K562 (cell line): ENCODE results near the gene KRTCAP2. TPM values are rescaled to one million over a fixed set of nuclear protein-coding genes. Genes with fewer than 3 reads are reported as not detected.

Experiments used
- ATAC-seq: fragments of 200-7000 bp; cut with Tn5 transposase; 3 replicates; pipeline ENCODE4 v1.9.1; 2020; ENCODE audit warnings: moderate library complexity
- BruUV-seq: library from RNA; stranded (reverse); fragments of 400-500 nt; replicated peaks from 2 replicates; lab custom pipeline; 2021; lab: Mats Ljungman, UMichigan
- CTCF ChIA-PET: fragments of 300-600 bp; formaldehyde crosslinking; extraction: SDS; loops from one replicate; lab custom pipeline; 2021; ENCODE audit warnings: low intra/inter-chr PET ratio; lab: Yijun Ruan, JAX
- POLR2A ChIA-PET: fragments of 300-600, 350-650 bp; sonication (Branson Sonifier 250); formaldehyde crosslinking; extraction: SDS; loops from one replicate; lab custom pipeline; 2021; ENCODE audit warnings: antibody characterized with exemption, inconsistent platforms; lab: Yijun Ruan, JAX
- DNase-seq, 4 experiments: peaks; one replicate each; pipeline versions ENCODE4 v3.0.0 to v3.0.0-alpha.2; 2011 to 2018; ENCODE audit warnings: low spot score in 3 of 4, mixed read lengths in 3 of 4; ENCODE audit errors: extremely low read depth in 1 of 4
- FAIRE-seq: peaks from 2 replicates; lab custom pipeline; 2011; peaks lifted over from hg19 to GRCh38; lab: Jason Lieb, UNC
- H2AFZ ChIP-seq: 2 replicates; pipeline ENCODE4 v1.6.0; 2011; ENCODE audit warnings: low read depth, low read length, control low read depth, inconsistent platforms
- H3K27ac ChIP-seq: fragments of 200-600 bp; 3 replicates; pipeline ENCODE4 v1.8.0; 2011; ENCODE audit warnings: low read depth, mild to moderate bottlenecking, control low read depth, inconsistent platforms, low read length, moderate library complexity, mixed read lengths; ENCODE audit errors: extremely low read depth
- H3K27me3 ChIP-seq, 2 experiments: fragments of 300-600 bp in 1 of 2; 2 replicates in 1 of 2; 3 replicates in 1 of 2; pipeline versions ENCODE4 v1.6.0 to v1.8.0; 2011; ENCODE audit warnings: inconsistent platforms in 2 of 2, low read length in 2 of 2, mild to moderate bottlenecking in 1 of 2, mixed read lengths in 1 of 2, moderate library complexity in 1 of 2; ENCODE audit not compliant: control insufficient read depth in 2 of 2, insufficient read depth in 2 of 2
- H3K36me3 ChIP-seq: fragments of 300-600 bp; 3 replicates; pipeline ENCODE4 v1.8.0; 2011; ENCODE audit warnings: mild to moderate bottlenecking, low read length, inconsistent platforms; ENCODE audit not compliant: control insufficient read depth, insufficient read depth
- H3K4me1 ChIP-seq, 2 experiments: fragments of 200-600 bp in 1 of 2; replicated peaks in 1 of 2; 2 replicates in 1 of 2; 3 replicates in 1 of 2; pipeline versions ENCODE4 v1.5.1 to v1.8.0; 2011; ENCODE audit warnings: inconsistent platforms in 2 of 2, low read length in 2 of 2, mild to moderate bottlenecking in 1 of 2, mixed read lengths in 1 of 2, moderate library complexity in 1 of 2; ENCODE audit not compliant: control insufficient read depth in 2 of 2, insufficient read depth in 2 of 2
- H3K4me2 ChIP-seq: 2 replicates; pipeline ENCODE4 v1.6.1; 2011; ENCODE audit warnings: low read length, control low read depth, inconsistent platforms, mixed read lengths; ENCODE audit not compliant: insufficient read depth
- H3K4me3 ChIP-seq: fragments of 200-600 bp; sonication (generic), shearing (Covaris generic); 2 replicates; pipeline ENCODE4 v1.5.1; 2016; ENCODE audit warnings: control low read depth, inconsistent platforms
- H3K79me2 ChIP-seq: fragments of 200-600 bp; 3 replicates; pipeline ENCODE4 v1.8.0; 2011; ENCODE audit warnings: low read length, inconsistent platforms; ENCODE audit not compliant: control insufficient read depth, insufficient read depth
- H3K9ac ChIP-seq, 2 experiments: 2 replicates each; pipeline versions ENCODE4 v1.6.0 to v1.6.1; 2011; ENCODE audit warnings: low read depth in 2 of 2, low read length in 2 of 2, control low read depth in 1 of 2, inconsistent platforms in 1 of 2, mild to moderate bottlenecking in 1 of 2, mixed read lengths in 1 of 2; ENCODE audit not compliant: insufficient read depth in 1 of 2
- H3K9me1 ChIP-seq: one replicate; pipeline ENCODE4 v1.6.0; 2011; ENCODE audit warnings: inconsistent platforms, mild to moderate bottlenecking, low read length, moderate library complexity; ENCODE audit not compliant: control insufficient read depth, insufficient read depth
- H3K9me3 ChIP-seq: replicated peaks from 2 replicates; pipeline ENCODE4 v1.5.1; 2011; ENCODE audit warnings: low read depth, low read length, inconsistent platforms; ENCODE audit not compliant: control insufficient read depth, insufficient read depth
- H4K20me1 ChIP-seq: replicated peaks from 2 replicates; pipeline ENCODE4 v1.6.1; 2011; ENCODE audit warnings: low read length, inconsistent platforms, mixed read lengths; ENCODE audit not compliant: control insufficient read depth, insufficient read depth
- CEBPB ChIP-seq: fragments of 450-650 bp; IDR thresholded peaks from 2 replicates; pipeline ENCODE4 v1.6.1; 2016; ENCODE audit warnings: missing genetic modification characterization, missing compliant biosample characterization
- CEBPG ChIP-seq, 3 experiments: fragments of 200-800 bp in 1 of 3; sonication (Bioruptor generic) in 1 of 3; sonication (generic) in 1 of 3; formaldehyde crosslinking in 1 of 3; IDR thresholded peaks in 2 of 3; conservative IDR thresholded peaks in 1 of 3; 2 replicates each; pipeline versions ENCODE4 v1.6.1 to v1.8.0; 2016 to 2022; ENCODE audit warnings: missing compliant biosample characterization in 2 of 3, missing genetic modification characterization in 2 of 3, mild to moderate bottlenecking in 1 of 3, missing genetic modification reagents in 1 of 3
- DPF2 ChIP-seq: fragments of 450-650 bp; IDR thresholded peaks from 2 replicates; pipeline ENCODE4 v1.6.1; 2016
- HMG20B ChIP-seq: fragments of 250-450 bp; sonication (Bioruptor Pico); IDR thresholded peaks from 2 replicates; pipeline ENCODE4 v1.5.0; 2021; ENCODE audit warnings: mild to moderate bottlenecking
- NR2C2 ChIP-seq, 2 experiments: fragments of 200-800 bp in 1 of 2; sonication (Bioruptor generic) in 1 of 2; sonication (generic) in 1 of 2; formaldehyde crosslinking in 1 of 2; IDR thresholded peaks; 2 replicates each; pipeline versions ENCODE4 v1.6.1 to v1.8.0; 2016 to 2022; ENCODE audit warnings: mild to moderate bottlenecking in 1 of 2, missing compliant biosample characterization in 1 of 2, missing genetic modification characterization in 1 of 2, missing genetic modification reagents in 1 of 2
- ZNF121 ChIP-seq: sonication (generic); formaldehyde crosslinking; conservative IDR thresholded peaks from 2 replicates; pipeline ENCODE4 v1.8.0; 2022; ENCODE audit warnings: missing genetic modification reagents
- WGBS: fragments of 100-300 bp; shearing (Covaris generic); methylation state at CpG from one replicate; pipeline ENCODE4 v1.1.6; 2016; ENCODE audit warnings: low coverage, mixed read lengths; ENCODE audit not compliant: insufficient coverage; ENCODE audit errors: missing lambda C conversion rate; 5-methylcytosine and 5-hydroxymethylcytosine counted together
- in situ Hi-C: fragments of 300-500 bp; cut with MboI; formaldehyde crosslinking; loops from 4 replicates; pipeline ENCODE4 v1.15.0; 2018; ENCODE audit warnings: inconsistent platforms, mixed read lengths
- intact Hi-C: fragments of 100-400 bp; cut with micrococcal nuclease; formaldehyde crosslinking; loops from 2 replicates; pipeline ENCODE4 v1.14.2; 2022
- polyA plus RNA-seq, 8 experiments: library from polyadenylated mRNA; depleted of rRNA in 4 of 8; stranded (reverse) in 5 of 8; unstranded in 3 of 8; fragments of >200 nt; fragmentation: Nextera tagmentation in 2 of 8; fragmentation: Illumina TruSeq in 1 of 8; extraction: Ambion mirVana in 2 of 8; extraction: Trizol in 1 of 8; gene quantifications; 2 replicates each; pipeline versions ENCODE4 v1.2.1 to v1.2.3, GENCODE V29; 2011 to 2014; ENCODE audit warnings: inconsistent platforms in 1 of 8, missing spikeins in 1 of 8
- total RNA-seq, 7 experiments: library from RNA; depleted of rRNA in 6 of 7; stranded (reverse); fragments of >200 nt in 6 of 7; fragmentation: Illumina TruSeq in 2 of 7; extraction: Trizol in 2 of 7; gene quantifications; 2 replicates each; pipeline versions ENCODE4 v1.2.1 to v1.2.3, GENCODE V29; 2011 to 2021; ENCODE audit warnings: low replicate concordance in 1 of 7
- TF ChIP-seq, protein P1 (sequence below): fragments of 250-450 bp; sonication (Bioruptor Pico); IDR thresholded peaks from 2 replicates; pipeline ENCODE4 v1.5.0; 2021

The KRTCAP2 gene
- total and polyA plus RNA-seq, 9 of the 15 experiments (the other 6 are each of a cell fraction or from before 2014, with no cell fraction given): 126 to 436 (median 244) TPM

DNA sequence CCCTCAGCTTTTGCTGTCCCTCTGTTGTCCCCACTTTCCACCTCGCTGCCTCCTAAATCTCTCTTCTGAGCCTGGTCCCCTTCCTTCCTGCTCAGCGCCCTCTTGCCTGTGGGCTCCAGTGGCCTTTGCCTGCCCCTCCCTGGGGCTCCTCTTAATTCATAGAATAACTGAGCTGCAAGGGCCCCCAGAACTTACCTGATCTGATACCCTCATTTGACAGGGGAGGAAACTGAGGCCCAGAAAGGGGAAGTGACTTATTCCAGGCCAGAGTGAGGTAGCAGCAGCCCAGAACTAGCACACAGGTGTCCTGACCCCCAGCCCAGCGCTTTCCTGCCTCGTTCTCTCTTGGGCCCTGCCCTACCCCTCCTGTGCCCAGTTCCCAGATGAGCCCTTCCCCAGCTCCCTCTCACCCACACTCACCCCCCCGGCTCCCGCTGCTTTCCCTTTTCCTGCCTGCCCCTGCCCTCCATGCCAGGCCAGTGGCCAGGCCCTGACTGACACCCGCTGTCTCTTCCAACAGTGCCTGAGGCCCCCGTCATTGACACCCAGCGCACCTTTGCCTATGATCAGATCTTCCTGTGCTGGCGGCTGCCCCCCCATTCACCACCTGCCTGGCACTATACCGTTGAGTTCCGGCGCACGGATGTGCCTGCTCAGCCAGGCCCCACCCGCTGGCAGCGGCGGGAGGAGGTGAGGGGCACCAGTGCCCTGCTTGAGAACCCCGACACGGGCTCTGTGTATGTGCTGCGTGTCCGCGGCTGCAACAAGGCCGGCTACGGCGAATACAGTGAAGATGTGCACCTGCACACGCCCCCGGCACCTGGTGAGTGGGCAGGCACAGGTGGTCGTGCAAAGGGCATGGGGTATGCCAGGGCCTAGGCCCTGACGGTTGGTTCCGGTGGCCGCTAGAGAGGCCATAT is 6.3 kb upstream of the KRTCAP2 start:
- no peak for DNase-seq
- no peak for ATAC-seq
- no peak overlapping the region for H3K4me2 ChIP-seq

More for the DNA sequence above, 6.3 kb upstream of the KRTCAP2 start:
- no peaks in the 10 kb centered on the region for H3K9me3 ChIP-seq
- 0 out of 2 replicates have a peak, but pooled peaks have one; percentile 22 for TF ChIP-seq DPF2
- TF ChIP-seq HMG20B (CRISPR knock-in tag): no peak
- no peak for TF ChIP-seq NR2C2 (CRISPR knock-in tag; IDR thresholded peaks at IDR 0.05)
- TF ChIP-seq NR2C2 (tag; IDR thresholded peaks at IDR 0.05): peak; percentile 75
- peak; percentile 11; the same call in 1 of the 2 replicates for TF ChIP-seq ZNF121 (CRISPR knock-in tag)
- no peak for TF ChIP-seq CEBPG (CRISPR knock-in tag; IDR thresholded peaks at IDR 0.05)
- TF ChIP-seq CEBPG (tag; conservative IDR thresholded peaks at IDR 0.05 in 1 of 2, IDR thresholded peaks at IDR 0.05 in 1 of 2): peak in 1 of 2 experiments; percentile 25; a peak in 1 of 4 replicates
- TF ChIP-seq CEBPB (tag): peak; percentile 7; the same call in 1 of the 2 replicates
- TF ChIP-seq, protein P1, sequence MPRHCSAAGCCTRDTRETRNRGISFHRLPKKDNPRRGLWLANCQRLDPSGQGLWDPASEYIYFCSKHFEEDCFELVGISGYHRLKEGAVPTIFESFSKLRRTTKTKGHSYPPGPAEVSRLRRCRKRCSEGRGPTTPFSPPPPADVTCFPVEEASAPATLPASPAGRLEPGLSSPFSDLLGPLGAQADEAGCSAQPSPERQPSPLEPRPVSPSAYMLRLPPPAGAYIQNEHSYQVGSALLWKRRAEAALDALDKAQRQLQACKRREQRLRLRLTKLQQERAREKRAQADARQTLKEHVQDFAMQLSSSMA: no peak
- TF ChIP-seq, all 486 proteins: peak for 5
- H3K4me1 ChIP-seq: peaks cover 9 to 58% of the 10 kb centered on the region in 2 experiments; a peak in 4 of 5 replicates
- ChIA-PET CTCF (interaction anchor here (0.8 kb wide), 1 partner anchor 407 kb away, joined by 3 read pairs; no protein-coding TSS in a partner anchor), POLR2A (interaction anchor here (1.1 kb wide), 1 partner anchor 12 kb away, joined by 4 read pairs; no protein-coding TSS in a partner anchor)
- no peak overlapping the region for H3K27ac ChIP-seq
- no peaks in the 10 kb centered on the region for H3K36me3 ChIP-seq
- WGBS: 85% methylated on average over 27 of the region's 31 CpGs
- BruUV-seq: no TSS peak
- no peaks in the 10 kb centered on the region for H3K27me3 ChIP-seq
- peak overlapping the region in 1 of 2 experiments; percentile 77; a peak in 2 of 4 replicates for H3K9ac ChIP-seq
- no peaks in the 10 kb centered on the region for H4K20me1 ChIP-seq
- H3K9me1 ChIP-seq: no peaks in the 10 kb centered on the region
- H3K4me3 ChIP-seq: no peak overlapping the region
- peak overlapping the region; percentile 20; the same call in 1 of the 2 replicates for H2AFZ ChIP-seq
- intact Hi-C loops (loop anchor here (1.0 kb wide), 1 partner anchor 13 kb away; no protein-coding TSS in a partner anchor), in situ Hi-C loops (no loop called here)
- FAIRE-seq: peak; percentile 58
- no peaks in the 10 kb centered on the region for H3K79me2 ChIP-seq
